Esophagus squamous epithelium (tissue), 4 donors: Measurements from ENCODE around the gene DYNLL1.

ENCODE experiments used
- CTCF ChIP-seq, 6 experiments: fragments of 450-650 bp in 4 of 6; fragments of 200-600 bp in 2 of 6; sonication (generic) in 2 of 6; IDR thresholded peaks; one replicate each; pipeline ENCODE4 v1.5.1; 2016 to 2019; ENCODE audit warnings: antibody characterized with exemption in 6 of 6, mild to moderate bottlenecking in 4 of 6, moderate library complexity in 4 of 6
- POLR2A ChIP-seq, 4 donors: fragments of 450-650 bp; IDR thresholded peaks; one replicate each; pipeline ENCODE4 v1.6.1; 2017; ENCODE audit warnings: antibody characterized with exemption in 4 of 4, mild to moderate bottlenecking in 4 of 4, moderate library complexity in 3 of 4

- TF ChIP-seq CTCF (IDR thresholded peaks at IDR 0.05) (no peak), POLR2A (IDR thresholded peaks at IDR 0.05) (no peak)
Observed at GRCh38 chr12:120537856-120538220, 41.9 kb downstream of the DYNLL1 start.
